Breast epithelium (tissue), 4 donors: ENCODE results near the gene C4orf50. TPM values are rescaled to one million over a fixed set of nuclear protein-coding genes. Genes with fewer than 3 reads are reported as not detected.

Experiments used
- DNase-seq, 2 donors: peaks; one replicate each; pipeline ENCODE4 v3.0.0-alpha.2; 2019; ENCODE audit warnings: low spot score in 2 of 2
- H3K27ac ChIP-seq, 2 donors: fragments of 200-600 bp; sonication (generic) in 1 of 2; one replicate each; pipeline ENCODE4 v1.5.1; 2016 to 2019; ENCODE audit warnings: mild to moderate bottlenecking in 1 of 2
- H3K27me3 ChIP-seq, 2 donors: fragments of 200-600 bp; sonication (generic) in 1 of 2; one replicate each; pipeline versions ENCODE4 v1.5.1 to v1.6.0; 2017 to 2019; ENCODE audit warnings: control low read depth in 1 of 2, mild to moderate bottlenecking in 1 of 2
- H3K36me3 ChIP-seq: fragments of 200-600 bp; one replicate; pipeline ENCODE4 v1.5.1; 2019
- H3K4me1 ChIP-seq, 2 donors: fragments of 200-600 bp; sonication (generic); one replicate each; pipeline ENCODE4 v1.5.1; 2016 to 2019; ENCODE audit warnings: control low read depth in 1 of 2
- H3K4me3 ChIP-seq, 3 donors: fragments of 200-600 bp; sonication (generic); 1 replicate in 2 of 3; 2 replicates in 1 of 3; pipeline ENCODE4 v1.5.1; 2016 to 2019; ENCODE audit warnings: mild to moderate bottlenecking in 3 of 3, moderate library complexity in 2 of 3
- H3K9me3 ChIP-seq, 2 donors: fragments of 200-600 bp; sonication (generic) in 1 of 2; one replicate each; pipeline ENCODE4 v1.5.1; 2016 to 2019; ENCODE audit warnings: control low read depth in 1 of 2
- POLR2A ChIP-seq: fragments of 450-650 bp; IDR thresholded peaks from one replicate; pipeline ENCODE4 v1.6.1; 2016; ENCODE audit warnings: antibody characterized with exemption, mild to moderate bottlenecking, moderate library complexity
- POLR2AphosphoS5 ChIP-seq, 3 donors: sonication (generic); formaldehyde crosslinking; IDR thresholded peaks; one replicate each; pipeline ENCODE4 v1.6.1; 2017; ENCODE audit warnings: antibody characterized with exemption in 3 of 3
- intact Hi-C: fragments of 100-400 bp; cut with DNase I; formaldehyde crosslinking; loops from one replicate; pipeline ENCODE4 v1.15.1; 2023; ENCODE audit warnings: low total_unique reads
- total RNA-seq, 3 donors: library from RNA; depleted of rRNA; stranded (reverse); fragments of >200 nt; gene quantifications; one replicate each; pipeline ENCODE4 v1.1.0, GENCODE V29; 2016
- TF ChIP-seq, protein P1 (sequence below), 3 donors: fragments of 450-650 bp; IDR thresholded peaks; one replicate each; pipeline ENCODE4 v1.5.1; 2016 to 2017; ENCODE audit warnings: antibody characterized with exemption in 3 of 3, mild to moderate bottlenecking in 3 of 3, moderate library complexity in 3 of 3

The C4orf50 gene
- total RNA-seq, 3 donors from 2014 or later = under 0.01 TPM; not detected in 1

DNA sequence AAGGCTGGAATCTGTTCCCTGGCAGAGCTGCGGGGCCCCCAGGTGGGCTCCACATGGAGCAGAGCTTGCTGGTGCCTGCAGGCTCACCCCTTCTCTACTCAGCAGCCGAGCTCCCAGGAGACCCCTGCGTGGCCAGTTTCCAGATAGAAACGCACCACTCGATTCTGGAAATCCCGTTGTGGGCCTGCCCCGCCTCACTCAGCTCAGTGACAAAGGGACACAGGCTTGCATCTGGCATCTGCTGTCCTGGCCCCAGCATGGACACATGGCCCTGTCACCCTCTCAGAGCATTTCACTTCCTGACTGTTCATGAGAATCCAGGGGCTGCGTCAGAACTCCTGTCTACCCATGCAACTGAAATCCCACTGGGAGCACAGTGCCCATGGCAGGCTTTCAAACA lies 20.5 kb upstream of the C4orf50 start:
- TF ChIP-seq POLR2A (no peak), POLR2AphosphoS5 (IDR thresholded peaks at IDR 0.05) (no peak)
- TF ChIP-seq, protein P1, sequence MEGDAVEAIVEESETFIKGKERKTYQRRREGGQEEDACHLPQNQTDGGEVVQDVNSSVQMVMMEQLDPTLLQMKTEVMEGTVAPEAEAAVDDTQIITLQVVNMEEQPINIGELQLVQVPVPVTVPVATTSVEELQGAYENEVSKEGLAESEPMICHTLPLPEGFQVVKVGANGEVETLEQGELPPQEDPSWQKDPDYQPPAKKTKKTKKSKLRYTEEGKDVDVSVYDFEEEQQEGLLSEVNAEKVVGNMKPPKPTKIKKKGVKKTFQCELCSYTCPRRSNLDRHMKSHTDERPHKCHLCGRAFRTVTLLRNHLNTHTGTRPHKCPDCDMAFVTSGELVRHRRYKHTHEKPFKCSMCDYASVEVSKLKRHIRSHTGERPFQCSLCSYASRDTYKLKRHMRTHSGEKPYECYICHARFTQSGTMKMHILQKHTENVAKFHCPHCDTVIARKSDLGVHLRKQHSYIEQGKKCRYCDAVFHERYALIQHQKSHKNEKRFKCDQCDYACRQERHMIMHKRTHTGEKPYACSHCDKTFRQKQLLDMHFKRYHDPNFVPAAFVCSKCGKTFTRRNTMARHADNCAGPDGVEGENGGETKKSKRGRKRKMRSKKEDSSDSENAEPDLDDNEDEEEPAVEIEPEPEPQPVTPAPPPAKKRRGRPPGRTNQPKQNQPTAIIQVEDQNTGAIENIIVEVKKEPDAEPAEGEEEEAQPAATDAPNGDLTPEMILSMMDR (IDR thresholded peaks at IDR 0.05) = no peak
- Histone ChIP-seq H3K9me3 (no peaks in the 10 kb centered on the region), H3K27me3 (peaks cover 0 to 15% of the 10 kb centered on the region in 2 donors), H3K4me1 (no peaks in the 10 kb centered on the region), H3K27ac (no peak overlapping the region), H3K36me3 (no peaks in the 10 kb centered on the region), H3K4me3 (no peak overlapping the region)
- DNase-seq = no peak
- intact Hi-C loops = no loop called here

GRCh38 chr4:6035786-6036185 lies 17.6 kb upstream of the C4orf50 start:
- H3K27me3 ChIP-seq = no peaks in the 10 kb centered on the region
- no peaks in the 10 kb centered on the region for H3K36me3 ChIP-seq
- no peaks in the 10 kb centered on the region for H3K4me1 ChIP-seq
- H3K4me3 ChIP-seq = no peak overlapping the region
- no peaks in the 10 kb centered on the region for H3K9me3 ChIP-seq
- intact Hi-C loops = no loop called here
- DNase-seq = no peak
- H3K27ac ChIP-seq = no peak overlapping the region
- TF ChIP-seq, protein P1 (IDR thresholded peaks at IDR 0.05) = no peak
- no peak for TF ChIP-seq POLR2A
- TF ChIP-seq POLR2AphosphoS5 (IDR thresholded peaks at IDR 0.05) = no peak

- no peak overlapping the region for H3K4me3 ChIP-seq
- H3K27ac ChIP-seq = no peak overlapping the region
- DNase-seq = no peak
- TF ChIP-seq POLR2AphosphoS5 (IDR thresholded peaks at IDR 0.05) (no peak), POLR2A (no peak)
- TF ChIP-seq, protein P1 (IDR thresholded peaks at IDR 0.05) = no peak
- H3K4me1 ChIP-seq = no peaks in the 10 kb centered on the region
- H3K27me3 ChIP-seq = no peaks in the 10 kb centered on the region
- no peaks in the 10 kb centered on the region for H3K9me3 ChIP-seq
- intact Hi-C loops = no loop called here
- H3K36me3 ChIP-seq = no peaks in the 10 kb centered on the region
These were observed 15.2 kb upstream of the C4orf50 start for GRCh38 chr4:6033381-6033780.

- Histone ChIP-seq H3K4me3 (no peak overlapping the region), H3K9me3 (no peaks in the 10 kb centered on the region), H3K27me3 (no peaks in the 10 kb centered on the region), H3K4me1 (no peaks in the 10 kb centered on the region), H3K27ac (no peak overlapping the region), H3K36me3 (no peaks in the 10 kb centered on the region)
- intact Hi-C loops = no loop called here
- no peak for DNase-seq
- TF ChIP-seq, protein P1 (IDR thresholded peaks at IDR 0.05) = no peak
These were observed 14.3 kb upstream of the C4orf50 start for GRCh38 chr4:6032249-6033244.

DNA sequence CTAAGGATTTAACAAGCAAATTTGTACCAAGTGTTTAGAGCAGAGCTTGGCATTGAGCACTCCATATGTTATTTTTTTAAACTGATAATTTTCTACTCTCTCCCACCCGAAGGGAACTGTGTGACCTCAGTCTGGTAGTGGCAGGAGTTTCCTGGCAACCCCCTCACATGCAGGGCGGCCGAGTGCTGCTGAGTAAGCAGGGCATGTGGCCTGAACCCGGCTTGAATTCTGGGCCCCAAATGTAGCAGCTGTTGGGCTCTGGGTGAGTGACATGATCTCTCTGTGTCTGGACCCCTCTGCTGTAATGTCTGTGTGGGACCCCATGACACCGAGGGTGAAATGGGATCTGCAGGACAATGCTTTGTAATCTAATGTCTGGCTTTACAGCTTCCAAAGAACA lies 13.6 kb upstream of the C4orf50 start:
- Histone ChIP-seq H3K36me3 (no peaks in the 10 kb centered on the region), H3K4me3 (no peak overlapping the region), H3K27me3 (no peaks in the 10 kb centered on the region), H3K9me3 (no peaks in the 10 kb centered on the region), H3K27ac (no peak overlapping the region), H3K4me1 (no peaks in the 10 kb centered on the region)
- no peak for DNase-seq
- TF ChIP-seq, protein P1 (IDR thresholded peaks at IDR 0.05) = no peak
- TF ChIP-seq POLR2A (no peak), POLR2AphosphoS5 (IDR thresholded peaks at IDR 0.05) (no peak)
- intact Hi-C loops = no loop called here
